Hepatocyte (in vitro differentiated cells): Measurements from ENCODE around the gene UBE3C.

ENCODE experiments used
- CTCF ChIP-seq: fragments of 200-600 bp; sonication (generic); IDR thresholded peaks from 2 replicates; pipeline ENCODE4 v1.5.1; 2016; ENCODE audit warnings: antibody characterized with exemption, mild to moderate bottlenecking; ENCODE audit not compliant: poor library complexity
- EZH2 ChIP-seq: fragments of 200-600 bp; sonication (generic); IDR thresholded peaks from 2 replicates; pipeline ENCODE4 v1.6.1; 2016; ENCODE audit warnings: antibody characterized with exemption, mild to moderate bottlenecking, borderline replicate concordance
- EZH2phosphoT487 ChIP-seq: fragments of 200-600 bp; sonication (generic); IDR thresholded peaks from one replicate; pipeline ENCODE4 v1.6.1; 2018; ENCODE audit warnings: antibody characterized with exemption, mild to moderate bottlenecking, low read depth, moderate library complexity; ENCODE audit not compliant: unreplicated experiment, severe bottlenecking

- TF ChIP-seq EZH2phosphoT487 (no peak), CTCF (no peak), EZH2 (no peak)
These were observed 27.4 kb upstream of the UBE3C start for GRCh38 chr7:157111311-157111710.
